T-helper 1 cell treated with Interleukin-12 subunit alpha and Interleukin-12 subunit beta and Interleukin-4 antibody, amounts not matched to agents 30 μg/mL and 1 μg/mL, for 36 hours (primary cell): ENCODE data around the gene GRIK5.

Experiments
- H3K27ac Mint-ChIP-seq: one replicate; pipeline ENCODE4 v1.8.0; 2021; ENCODE audit warnings: mild to moderate bottlenecking, mixed read lengths
- H3K27me3 Mint-ChIP-seq: one replicate; pipeline ENCODE4 v1.8.0; 2021; ENCODE audit warnings: low read depth, mixed read lengths
- H3K36me3 Mint-ChIP-seq: one replicate; pipeline ENCODE4 v1.8.0; 2021; ENCODE audit warnings: low read depth, mixed read lengths
- H3K4me1 Mint-ChIP-seq: one replicate; pipeline ENCODE4 v1.8.0; 2021; ENCODE audit warnings: low read depth, mixed read lengths
- H3K4me3 Mint-ChIP-seq: one replicate; pipeline ENCODE4 v1.8.0; 2021; ENCODE audit warnings: mild to moderate bottlenecking, moderate library complexity, mixed read lengths
- H3K9me3 Mint-ChIP-seq: one replicate; pipeline ENCODE4 v1.8.0; 2021; ENCODE audit warnings: mixed read lengths

GRIK5 gene

DNA sequence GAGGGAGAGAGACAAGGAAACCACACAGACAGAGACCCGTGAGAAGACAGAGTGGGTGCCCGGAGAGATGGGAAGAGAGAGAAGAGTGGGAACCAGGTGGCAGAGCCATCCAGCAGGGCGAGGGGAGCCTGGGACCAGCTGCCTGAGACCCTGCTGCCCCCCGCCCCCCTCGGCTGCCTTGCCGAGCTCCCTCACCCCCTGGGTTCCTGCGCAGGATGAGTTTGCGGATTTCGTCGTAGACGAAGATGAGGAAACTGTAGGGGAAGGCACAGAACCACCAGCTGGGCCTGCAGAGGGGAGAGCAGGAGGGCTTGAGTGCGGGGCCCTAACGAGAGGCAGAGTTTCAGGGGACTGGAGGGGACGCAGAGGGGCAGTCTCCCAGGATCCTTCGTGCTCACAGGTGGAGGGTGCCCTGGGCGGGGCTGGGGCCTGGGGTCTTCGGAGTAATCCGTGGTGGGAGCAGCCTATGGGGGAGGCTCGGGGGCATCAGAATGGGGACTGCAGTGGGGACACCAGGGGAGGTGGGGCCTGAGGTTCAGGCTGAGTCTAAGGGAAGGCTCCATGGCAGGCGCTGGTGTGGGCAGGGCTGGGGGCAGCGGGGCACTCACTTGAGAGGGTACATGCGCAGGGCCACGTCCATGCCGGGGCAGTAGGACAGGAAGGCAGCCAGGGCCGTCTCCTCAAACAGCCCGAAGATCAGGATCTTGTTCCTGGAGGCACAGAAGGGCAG is 102.8 kb downstream of the GRIK5 start:
- no peaks in the 10 kb centered on the region for H3K36me3 Mint-ChIP-seq
- peaks cover 3% of the 10 kb centered on the region for H3K27me3 Mint-ChIP-seq
- H3K4me3 Mint-ChIP-seq = no peak overlapping the region
- H3K9me3 Mint-ChIP-seq = no peaks in the 10 kb centered on the region
- H3K27ac Mint-ChIP-seq = no peak overlapping the region
- no peaks in the 10 kb centered on the region for H3K4me1 Mint-ChIP-seq

DNA sequence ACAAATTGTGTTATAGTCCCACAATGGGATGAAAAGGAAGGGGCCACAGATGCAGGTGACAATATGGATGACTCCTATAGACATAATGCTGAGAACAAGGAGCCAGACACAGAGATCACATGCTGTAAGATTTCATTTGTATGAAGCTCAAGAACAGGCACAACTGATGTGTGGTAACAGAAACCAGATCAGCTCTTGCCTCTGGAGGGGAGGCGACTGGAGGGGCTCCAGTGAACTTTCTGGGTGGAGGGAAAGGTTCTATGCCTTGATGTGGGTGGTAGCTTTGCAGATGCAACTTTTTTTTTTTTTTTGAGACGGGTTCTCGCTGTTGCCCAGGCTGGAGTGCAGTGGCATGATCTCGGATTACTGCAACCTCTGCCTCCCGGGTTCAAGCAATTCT is 104.9 kb downstream of the GRIK5 start:
- H3K36me3 Mint-ChIP-seq = no peaks in the 10 kb centered on the region
- no peaks in the 10 kb centered on the region for H3K4me1 Mint-ChIP-seq
- no peak overlapping the region for H3K4me3 Mint-ChIP-seq

DNA sequence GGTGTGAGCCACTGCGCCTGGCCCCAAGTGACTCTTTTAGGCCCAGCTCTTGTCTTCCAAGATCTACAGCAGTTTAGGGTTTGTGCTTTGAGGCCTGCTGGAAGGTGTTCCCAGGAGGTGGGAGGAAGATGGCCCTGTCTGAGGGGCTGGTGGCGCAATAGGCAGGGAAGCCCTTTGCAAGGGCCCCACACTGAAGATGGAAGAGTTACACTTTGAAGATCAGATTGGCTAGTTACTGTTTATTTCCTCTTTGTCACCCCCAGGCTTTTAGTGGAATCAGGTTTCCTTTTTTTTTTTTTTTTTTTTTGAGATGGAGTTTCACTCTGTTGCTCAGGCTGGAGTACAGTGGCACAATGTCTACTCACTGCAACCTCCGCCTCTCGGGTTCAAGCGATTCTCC is 109.0 kb downstream of the GRIK5 start:
- H3K4me3 Mint-ChIP-seq = no peak overlapping the region
- H3K9me3 Mint-ChIP-seq = no peaks in the 10 kb centered on the region
- peaks cover 8% of the 10 kb centered on the region for H3K36me3 Mint-ChIP-seq
- peaks cover 16% of the 10 kb centered on the region for H3K4me1 Mint-ChIP-seq
- no peak overlapping the region for H3K27ac Mint-ChIP-seq
- H3K27me3 Mint-ChIP-seq = no peaks in the 10 kb centered on the region

More for the DNA sequence above, 104.9 kb downstream of the GRIK5 start:
- H3K9me3 Mint-ChIP-seq = no peaks in the 10 kb centered on the region
- H3K27me3 Mint-ChIP-seq = peaks cover 3% of the 10 kb centered on the region
- H3K27ac Mint-ChIP-seq = no peak overlapping the region

DNA sequence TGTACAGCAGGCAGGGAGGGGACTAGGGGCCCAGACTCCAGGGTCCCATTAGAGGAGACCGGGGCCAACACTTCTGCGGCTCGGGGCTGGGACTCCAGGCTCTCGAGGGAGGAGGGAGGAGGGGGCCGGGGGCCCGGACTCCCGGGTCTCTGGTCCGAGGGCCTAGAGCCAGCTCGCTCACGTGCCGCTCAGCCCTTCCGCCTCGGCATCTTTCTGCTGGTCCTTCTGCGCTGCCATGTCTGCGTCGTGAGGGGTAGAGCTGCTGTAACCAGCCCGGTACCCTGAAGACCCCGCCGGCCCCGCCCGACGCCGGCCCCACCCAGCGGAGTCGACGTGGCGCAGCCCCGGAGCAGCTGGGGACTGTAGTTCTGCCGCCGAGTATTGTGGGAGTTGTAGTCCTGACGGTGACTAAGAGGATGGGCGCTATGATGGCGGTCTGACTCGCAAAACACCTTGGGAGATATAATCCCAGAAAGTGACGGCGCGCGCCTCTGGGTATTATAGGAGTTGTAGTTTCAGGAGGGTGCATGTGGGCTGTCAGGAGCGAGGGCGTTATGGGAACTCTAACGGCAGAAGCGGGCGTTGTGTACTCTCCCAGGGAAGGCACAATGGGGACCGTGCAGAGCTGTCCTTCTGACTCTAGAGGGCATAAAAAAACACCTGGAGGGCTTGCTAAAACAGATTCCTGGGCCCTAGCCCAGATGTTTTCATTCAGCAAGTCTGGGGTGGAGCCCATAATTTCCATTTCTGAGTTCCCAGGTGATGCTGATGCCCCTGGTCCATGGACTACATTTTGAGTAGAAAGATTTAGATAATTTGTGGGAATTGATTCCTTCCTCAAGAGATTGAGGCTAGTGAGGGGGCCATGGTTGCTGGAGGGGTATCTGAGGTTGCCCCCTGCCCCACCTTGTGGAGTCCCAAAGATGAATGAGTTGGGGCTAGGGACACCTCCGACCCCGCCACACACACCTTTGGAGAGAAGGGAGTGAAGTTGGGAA is 110.7 kb downstream of the GRIK5 start, which contains the start of gene RABAC1:
Gene RABAC1 (minus strand): TSS at position 266 of the 998 bp plus-strand sequence. CDS start 29 bp downstream, at position 237.
- peaks cover 16% of the 10 kb centered on the region for H3K4me1 Mint-ChIP-seq
- no peaks in the 10 kb centered on the region for H3K27me3 Mint-ChIP-seq
- peak within 1 kb of the TSS; percentile 90 for H3K27ac Mint-ChIP-seq
- peak within 1 kb of the TSS; percentile 95 for H3K4me3 Mint-ChIP-seq
- no peaks in the 10 kb centered on the region for H3K9me3 Mint-ChIP-seq
- H3K36me3 Mint-ChIP-seq = peaks cover 8% of the 10 kb centered on the region

DNA sequence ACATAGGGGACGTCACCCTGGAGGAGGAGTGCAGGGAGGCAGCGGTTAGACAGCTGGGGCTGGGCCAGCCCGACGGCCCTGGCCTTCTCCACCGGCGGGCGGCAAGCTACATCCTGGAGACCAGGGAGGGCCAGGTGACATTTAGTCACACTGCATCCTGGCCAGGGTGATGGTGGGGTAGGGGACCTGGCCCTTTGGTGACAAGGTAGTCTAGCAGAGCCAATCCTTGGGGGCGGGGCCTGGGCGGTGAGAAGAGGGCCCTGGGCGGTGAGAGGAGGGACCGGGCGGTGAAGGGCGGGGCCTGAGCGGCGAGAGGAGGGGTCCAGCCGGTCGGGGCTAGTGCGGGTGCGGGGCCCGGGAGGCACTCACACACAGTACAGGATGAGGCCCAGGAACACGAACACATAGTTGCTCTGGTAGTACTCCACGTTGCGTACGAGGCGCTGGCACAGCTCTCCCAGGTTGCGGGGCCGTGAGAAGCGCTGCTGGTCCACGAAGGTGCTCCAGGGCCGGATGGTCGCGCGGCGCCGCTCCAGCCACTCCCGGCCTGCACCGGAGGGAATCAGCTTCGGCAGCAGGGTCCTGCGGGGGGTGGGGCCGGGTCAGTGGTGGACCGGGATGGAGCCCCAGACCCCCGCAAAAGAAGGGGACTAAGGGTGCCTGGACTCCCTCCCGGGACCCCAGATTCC is 111.5 kb downstream of the GRIK5 start:
- Mint-ChIP-seq H3K4me3 (peak overlapping the region; percentile 95), H3K36me3 (peaks cover 8% of the 10 kb centered on the region), H3K27me3 (no peaks in the 10 kb centered on the region), H3K4me1 (peaks cover 16% of the 10 kb centered on the region), H3K9me3 (no peaks in the 10 kb centered on the region), H3K27ac (peak overlapping the region; percentile 90)

DNA sequence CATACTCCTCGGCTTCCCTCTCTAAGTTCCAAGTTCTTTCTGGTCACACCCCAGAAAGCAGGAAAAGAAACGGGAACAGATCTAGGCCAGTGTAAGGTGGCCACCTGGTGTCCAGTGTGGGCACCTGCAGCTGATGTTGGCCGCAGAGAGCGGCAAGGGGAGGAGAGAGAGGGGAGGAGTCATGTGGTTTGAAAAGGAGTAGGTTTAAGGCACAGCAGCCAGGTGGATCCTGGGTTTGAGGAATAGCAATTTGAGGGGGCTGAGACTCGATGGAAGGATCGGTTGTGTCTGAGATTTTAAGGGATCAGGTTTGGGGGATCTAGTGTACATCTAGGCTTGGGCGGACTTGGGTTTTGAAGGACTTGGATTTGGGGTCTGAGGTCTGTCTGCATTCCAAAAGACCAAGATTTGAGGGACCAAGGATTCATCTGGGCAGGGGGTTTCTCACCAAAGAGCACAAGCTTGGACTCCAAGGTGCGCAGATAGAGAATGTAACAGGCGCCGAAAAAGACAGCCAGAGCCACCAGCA is 112.1 kb downstream of the GRIK5 start:
- Mint-ChIP-seq H3K9me3 (no peaks in the 10 kb centered on the region), H3K36me3 (peaks cover 8% of the 10 kb centered on the region), H3K4me1 (peaks cover 16% of the 10 kb centered on the region), H3K27ac (peak overlapping the region; percentile 80), H3K4me3 (peak overlapping the region; percentile 95), H3K27me3 (no peaks in the 10 kb centered on the region)

DNA sequence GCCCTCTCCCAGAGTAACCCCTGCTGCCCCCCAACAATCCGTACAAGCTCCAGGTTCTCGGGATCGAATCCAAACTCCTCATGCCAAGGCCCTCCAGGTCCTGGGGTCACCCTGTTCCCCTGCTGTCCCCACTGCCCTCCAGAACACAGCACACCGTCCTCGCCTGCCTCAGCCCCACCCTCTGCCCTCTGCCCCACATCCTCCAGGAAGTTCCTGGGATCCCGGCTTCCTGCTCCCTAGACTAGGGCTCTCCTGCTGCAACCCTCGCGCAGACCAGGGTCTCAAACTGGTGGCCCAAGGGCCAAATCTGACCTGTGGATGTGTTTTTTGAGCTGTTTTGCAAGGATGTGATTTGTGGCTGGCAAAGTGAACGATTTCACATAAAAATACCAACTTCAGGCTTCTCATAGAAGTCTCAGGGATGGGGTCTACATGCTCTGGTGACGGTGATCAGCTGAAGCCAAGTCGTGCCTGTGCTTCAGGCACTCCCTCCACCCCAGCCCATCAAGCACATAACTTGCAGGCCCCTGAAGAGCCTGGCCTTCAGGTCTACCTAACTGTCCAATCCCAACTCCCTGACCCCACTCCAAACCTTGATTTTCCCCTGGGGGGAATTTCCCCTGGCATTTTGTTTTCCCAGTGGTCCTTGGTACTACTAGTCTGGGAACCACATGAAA is 112.7 kb downstream of the GRIK5 start:
- H3K27me3 Mint-ChIP-seq = no peaks in the 10 kb centered on the region
- H3K4me1 Mint-ChIP-seq = peaks cover 16% of the 10 kb centered on the region
- peak overlapping the region; percentile 95 for H3K4me3 Mint-ChIP-seq

DNA sequence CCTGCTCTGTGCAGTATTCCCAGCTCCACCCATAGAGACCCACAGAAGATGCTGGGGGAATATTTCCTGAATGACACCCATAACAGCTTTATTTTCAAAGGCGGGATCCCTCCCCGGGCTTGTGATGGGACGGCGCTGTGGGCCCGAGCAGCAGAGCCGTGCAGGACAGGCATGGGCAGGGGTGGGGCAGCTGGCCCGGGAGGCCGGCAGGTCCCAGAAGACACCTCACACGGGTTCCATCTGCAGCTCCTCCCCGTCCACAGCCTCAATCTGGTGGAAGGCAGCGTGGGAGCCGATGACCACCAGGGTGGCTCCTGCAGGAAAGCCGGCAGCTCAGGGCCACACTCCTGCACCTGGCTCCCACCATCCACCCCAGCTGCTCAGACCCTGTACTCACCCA is 113.4 kb downstream of the GRIK5 start:
- peaks cover 18% of the 10 kb centered on the region for H3K4me1 Mint-ChIP-seq
- H3K4me3 Mint-ChIP-seq = no peak overlapping the region
- H3K9me3 Mint-ChIP-seq = no peaks in the 10 kb centered on the region
- H3K27me3 Mint-ChIP-seq = no peaks in the 10 kb centered on the region
- H3K27ac Mint-ChIP-seq = no peak overlapping the region
- H3K36me3 Mint-ChIP-seq = peaks cover 8% of the 10 kb centered on the region

More for the DNA sequence above, 112.7 kb downstream of the GRIK5 start:
- peaks cover 8% of the 10 kb centered on the region for H3K36me3 Mint-ChIP-seq
- H3K9me3 Mint-ChIP-seq = no peaks in the 10 kb centered on the region
- H3K27ac Mint-ChIP-seq = peak overlapping the region; percentile 80

DNA sequence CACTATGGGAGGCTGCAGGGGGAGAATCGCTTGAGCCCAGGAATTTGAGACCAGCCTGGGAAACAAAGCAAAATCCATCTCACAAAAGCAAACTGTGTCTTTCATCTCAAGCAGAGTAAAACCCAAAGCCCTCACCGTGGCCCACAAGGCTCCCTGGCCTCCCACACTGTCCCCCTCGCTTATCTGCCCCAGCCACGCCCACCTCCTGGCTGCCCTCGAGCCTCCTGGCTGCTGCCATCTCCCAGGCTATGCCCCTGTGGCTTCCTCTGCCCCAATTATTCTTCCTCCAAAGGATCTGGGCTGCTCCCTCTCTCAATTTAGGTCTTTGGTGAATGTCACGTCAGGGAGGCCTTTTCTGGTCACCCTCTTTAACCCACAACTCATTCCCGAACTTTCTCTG is 114.5 kb downstream of the GRIK5 start:
- no peak overlapping the region for H3K27ac Mint-ChIP-seq
- no peak overlapping the region for H3K4me3 Mint-ChIP-seq
- H3K27me3 Mint-ChIP-seq = no peaks in the 10 kb centered on the region

DNA sequence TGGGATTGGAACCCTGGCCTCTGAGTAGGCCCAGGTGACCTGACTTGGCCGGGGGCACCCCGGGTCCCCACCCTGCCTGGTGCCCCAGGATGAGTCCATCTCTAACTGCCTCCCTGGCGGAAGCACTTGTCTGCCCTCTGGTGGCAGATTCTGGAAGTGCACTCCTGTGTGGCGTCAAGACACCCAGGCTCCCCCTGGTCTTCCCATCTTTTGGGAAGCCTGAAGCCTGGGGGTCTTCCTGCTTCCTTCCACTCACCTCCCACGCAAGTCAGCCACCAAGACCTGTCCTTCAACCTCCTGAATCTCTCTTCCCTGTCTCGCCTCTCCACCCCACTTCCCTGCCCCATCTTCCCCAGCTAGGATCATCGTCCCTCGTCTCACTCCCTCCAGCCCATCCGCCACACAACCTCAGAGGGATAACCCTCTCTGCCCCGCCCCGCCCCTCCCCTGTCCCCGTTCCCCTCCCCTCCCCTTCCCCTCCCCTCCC is 118.3 kb downstream of the GRIK5 start:
- Mint-ChIP-seq H3K36me3 (no peaks in the 10 kb centered on the region), H3K4me3 (no peak overlapping the region), H3K9me3 (no peaks in the 10 kb centered on the region), H3K27me3 (no peaks in the 10 kb centered on the region), H3K4me1 (peaks cover 18% of the 10 kb centered on the region), H3K27ac (peak overlapping the region; percentile 57)

More for the DNA sequence above, 114.5 kb downstream of the GRIK5 start:
- Mint-ChIP-seq H3K9me3 (no peaks in the 10 kb centered on the region), H3K4me1 (peaks cover 22% of the 10 kb centered on the region), H3K36me3 (peaks cover 8% of the 10 kb centered on the region)
